Adrenal gland (tissue), 12 donors: ENCODE results near the gene POLQ. TPM values are rescaled to one million over a fixed set of nuclear protein-coding genes. Genes with fewer than 3 reads are reported as not detected.

Experiments
- DNase-seq, 7 donors: peaks; one replicate each; pipeline ENCODE4 v3.0.0-alpha.2; 2019 to 2020
- H3K27ac ChIP-seq, 5 donors: fragments of 200-600 bp; sonication (generic) in 4 of 5; 1 replicate in 3 of 5; 2 replicates in 2 of 5; pipeline versions ENCODE4 v1.5.1 to v1.8.0; 2016 to 2020; ENCODE audit warnings: mild to moderate bottlenecking in 1 of 5
- H3K27me3 ChIP-seq: fragments of 200-600 bp; 2 replicates; pipeline ENCODE4 v1.8.0; 2021
- H3K36me3 ChIP-seq, 2 donors: fragments of 200-600 bp; replicated peaks in 1 of 2; 1 replicate in 1 of 2; 2 replicates in 1 of 2; pipeline versions ENCODE4 v1.5.1 to v1.8.0; 2018 to 2022
- H3K4me1 ChIP-seq, 2 donors: fragments of 200-600 bp; replicated peaks in 1 of 2; 1 replicate in 1 of 2; 2 replicates in 1 of 2; pipeline versions ENCODE4 v1.5.1 to v1.8.0; 2018 to 2021
- H3K4me3 ChIP-seq, 4 donors: fragments of 200-600 bp; sonication (generic) in 3 of 4; one replicate each; pipeline ENCODE4 v1.5.1; 2016 to 2018
- H3K9me3 ChIP-seq, 3 donors: fragments of 200-600 bp; sonication (generic) in 1 of 3; replicated peaks in 1 of 3; 1 replicate in 2 of 3; 2 replicates in 1 of 3; pipeline versions ENCODE4 v1.5.1 to v1.8.0; 2016 to 2021
- CTCF ChIP-seq, 6 experiments: fragments of 450-650 bp in 4 of 6; fragments of 200-600 bp in 2 of 6; sonication (generic) in 1 of 6; IDR thresholded peaks; 1 replicate in 5 of 6; 2 replicates in 1 of 6; pipeline versions ENCODE4 v1.5.1 to v1.8.0; 2016 to 2021; ENCODE audit warnings: antibody characterized with exemption in 6 of 6, mild to moderate bottlenecking in 2 of 6, moderate library complexity in 1 of 6
- POLR2A ChIP-seq, 2 donors: fragments of 450-650 bp; IDR thresholded peaks; one replicate each; pipeline ENCODE4 v1.6.1; 2017; ENCODE audit warnings: antibody characterized with exemption in 2 of 2, mild to moderate bottlenecking in 2 of 2, moderate library complexity in 1 of 2
- WGBS, 4 donors: extraction: QIAGEN DNeasy Blood & Tissue Kit in 2 of 4; methylation state at CpG; one replicate each; pipeline versions ENCODE4 v1.1.5 to v1.1.7; 2013 to 2017; 5-methylcytosine and 5-hydroxymethylcytosine counted together
- intact Hi-C, 2 donors: fragments of 100-400 bp; cut with DNase I; formaldehyde crosslinking; loops; one replicate each; pipeline versions ENCODE4 v1.14.1 to v1.15.0; 2022 to 2023
- polyA plus RNA-seq, 3 donors: library from polyadenylated mRNA; stranded (reverse); fragments of 200-250 nt in 2 of 3; fragments of 350-450 nt in 1 of 3; fragmentation: Illumina TruSeq in 1 of 3; extraction: RNeasy Lipid Tissue Mini Kit (QIAGEN cat#74804) in 1 of 3; gene quantifications; one replicate each; pipeline ENCODE4 v1.2.3, GENCODE V29; 2013 to 2014
- total RNA-seq, 9 donors: library from RNA; depleted of rRNA in 4 of 9; stranded (reverse); fragments of >200 nt in 4 of 9; fragments of 120-200 nt in 1 of 9; fragmentation: NEBNext Ultra II Directional in 1 of 9; extraction: Animal tissue kit (Norgen Biotek cat#: 25700) in 1 of 9; gene quantifications; one replicate each; pipeline versions ENCODE4 v1.1.0 to v1.2.4, GENCODE V29; 2013 to 2023
- donor health status: healthy with polysubstance abuse.
- donor health status: Bipolar disorder and iron deficiency.
- donor health status: DM: yes; HTN: yes; CAD: no.
- donor health status: DM: no; HTN: no; CAD: no.
- donor health status: DM: no; HTN: no; CAD: no.
- donor health status: DM: yes; HTN: yes; CAD: no.

Gene POLQ
- total and polyA plus RNA-seq, 12 donors = 0.06 to 6.3 (median 0.46) TPM

- no peak overlapping the region for H3K27ac ChIP-seq
- TF ChIP-seq POLR2A (IDR thresholded peaks at IDR 0.05) (no peak), CTCF (IDR thresholded peaks at IDR 0.05) (no peak)
- H3K27me3 ChIP-seq = no peaks in the 10 kb centered on the region
- intact Hi-C loops = no loop called here
- no peak overlapping the region for H3K4me3 ChIP-seq
- H3K4me1 ChIP-seq = no peaks in the 10 kb centered on the region
- no peaks in the 10 kb centered on the region for H3K36me3 ChIP-seq
- WGBS, 4 donors = 83 to 95% (median 86%) methylated on average over 6 of the region's 6 CpGs
- no peaks in the 10 kb centered on the region for H3K9me3 ChIP-seq
- no peak for DNase-seq
Observed at GRCh38 chr3:121490161-121490560, 55.6 kb downstream of the POLQ start.

- TF ChIP-seq CTCF (IDR thresholded peaks at IDR 0.05) (no peak), POLR2A (IDR thresholded peaks at IDR 0.05) (no peak)
- Histone ChIP-seq H3K4me3 (no peak overlapping the region), H3K27ac (no peak overlapping the region), H3K36me3 (no peaks in the 10 kb centered on the region), H3K27me3 (no peaks in the 10 kb centered on the region), H3K4me1 (no peaks in the 10 kb centered on the region), H3K9me3 (no peaks in the 10 kb centered on the region)
- 85 to 93% (median 88%) methylated on average over 2 of the region's 2 CpGs for WGBS, 4 donors
- intact Hi-C loops = no loop called here
- no peak for DNase-seq
Observed at GRCh38 chr3:121488628-121489027, 57.2 kb downstream of the POLQ start.

- no peaks in the 10 kb centered on the region for H3K27me3 ChIP-seq
- no peak overlapping the region for H3K4me3 ChIP-seq
- H3K9me3 ChIP-seq = no peaks in the 10 kb centered on the region
- intact Hi-C loops = no loop called here
- 94 to 100% (median 97%) methylated on average over 1 of the region's 1 CpG for WGBS, 4 donors
- no peaks in the 10 kb centered on the region for H3K36me3 ChIP-seq
- TF ChIP-seq CTCF (IDR thresholded peaks at IDR 0.05) (no peak), POLR2A (IDR thresholded peaks at IDR 0.05) (no peak)
- no peak overlapping the region for H3K27ac ChIP-seq
- DNase-seq = no peak
- H3K4me1 ChIP-seq = no peaks in the 10 kb centered on the region
Observed at GRCh38 chr3:121483290-121483689, 62.5 kb downstream of the POLQ start.

GRCh38 chr3:121482660-121483059 lies 63.1 kb downstream of the POLQ start:
- Histone ChIP-seq H3K36me3 (no peaks in the 10 kb centered on the region), H3K27me3 (no peaks in the 10 kb centered on the region), H3K4me3 (no peak overlapping the region), H3K4me1 (no peaks in the 10 kb centered on the region), H3K27ac (no peak overlapping the region), H3K9me3 (no peaks in the 10 kb centered on the region)
- TF ChIP-seq POLR2A (IDR thresholded peaks at IDR 0.05) (no peak), CTCF (IDR thresholded peaks at IDR 0.05) (no peak)
- DNase-seq = no peak
- 94 to 100% (median 97%) methylated on average over 1 of the region's 1 CpG for WGBS, 4 donors
- intact Hi-C loops = no loop called here
